Activated naive CD8-positive, alpha-beta T cell treated with anti-CD3 and anti-CD28 coated beads, Interleukin-2, amount 50 U/mL, for 24 hours (primary cell): ENCODE data around the gene SEMA4A.

Experiments used
- ATAC-seq: fragments of 150-1000 bp; cut with Tn5 transposase; one replicate; pipeline ENCODE4 v1.10.0; 2021
- DNase-seq: peaks from one replicate; pipeline ENCODE4 v3.0.0; 2021
- H3K27ac Mint-ChIP-seq: one replicate; pipeline ENCODE4 v1.8.0; 2021; ENCODE audit warnings: mild to moderate bottlenecking, mixed read lengths
- H3K27me3 Mint-ChIP-seq: one replicate; pipeline ENCODE4 v1.8.0; 2021; ENCODE audit warnings: mixed read lengths
- H3K36me3 Mint-ChIP-seq: one replicate; pipeline ENCODE4 v1.8.0; 2021; ENCODE audit warnings: low read depth, mixed read lengths
- H3K4me1 Mint-ChIP-seq: one replicate; pipeline ENCODE4 v1.8.0; 2021; ENCODE audit warnings: mixed read lengths
- H3K4me3 Mint-ChIP-seq: one replicate; pipeline ENCODE4 v1.8.0; 2021; ENCODE audit warnings: mild to moderate bottlenecking, moderate library complexity, mixed read lengths
- H3K9me3 Mint-ChIP-seq: one replicate; pipeline ENCODE4 v1.8.0; 2021; ENCODE audit warnings: mixed read lengths

The SEMA4A gene

GRCh38 chr1:156154317-156154749 lies 948 bp downstream of the SEMA4A start:
- peak overlapping the region; percentile 90 for H3K4me3 Mint-ChIP-seq
- no peaks in the 10 kb centered on the region for H3K9me3 Mint-ChIP-seq
- H3K4me1 Mint-ChIP-seq, result peaks cover 96% of the 10 kb centered on the region
- H3K27ac Mint-ChIP-seq, result peak overlapping the region; percentile 90
- DNase-seq (peak; percentile 78), ATAC-seq (peak; percentile 85)
- H3K36me3 Mint-ChIP-seq, result peaks cover 45% of the 10 kb centered on the region
- no peaks in the 10 kb centered on the region for H3K27me3 Mint-ChIP-seq

- Mint-ChIP-seq H3K4me3 (peak overlapping the region; percentile 90), H3K9me3 (no peaks in the 10 kb centered on the region), H3K27me3 (no peaks in the 10 kb centered on the region), H3K36me3 (peaks cover 59% of the 10 kb centered on the region), H3K27ac (peak overlapping the region; percentile 55), H3K4me1 (peaks cover 97% of the 10 kb centered on the region)
- no peak for DNase-seq
- ATAC-seq, result no peak
Observed at GRCh38 chr1:156155756-156156510, 2.5 kb downstream of the SEMA4A start.

DNA sequence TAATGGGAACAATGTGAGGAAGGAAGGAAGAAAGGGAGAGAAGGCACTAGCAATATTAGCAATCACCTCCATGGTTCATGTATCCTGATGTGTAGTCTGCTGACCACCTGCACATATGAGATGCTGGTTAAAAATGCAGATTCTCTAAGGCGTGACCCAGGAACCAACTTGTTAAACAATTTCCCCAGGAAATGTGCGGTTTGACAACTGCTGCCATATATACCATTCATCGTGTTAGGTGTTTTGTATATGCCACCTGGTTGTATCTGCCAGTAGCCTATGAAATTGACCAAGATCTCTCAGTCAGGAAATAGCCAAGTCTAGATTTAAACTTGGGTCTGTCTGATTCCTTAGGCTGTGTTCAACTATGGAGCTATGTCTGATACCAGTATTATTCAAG lies 4.1 kb downstream of the SEMA4A start:
- peak overlapping the region; percentile 31 for H3K27ac Mint-ChIP-seq
- H3K36me3 Mint-ChIP-seq, result peaks cover 68% of the 10 kb centered on the region
- DNase-seq (no peak), ATAC-seq (no peak)
- peaks cover 94% of the 10 kb centered on the region for H3K4me1 Mint-ChIP-seq
- no peaks in the 10 kb centered on the region for H3K9me3 Mint-ChIP-seq
- H3K4me3 Mint-ChIP-seq, result peak overlapping the region; percentile 90
- H3K27me3 Mint-ChIP-seq, result no peaks in the 10 kb centered on the region

DNA sequence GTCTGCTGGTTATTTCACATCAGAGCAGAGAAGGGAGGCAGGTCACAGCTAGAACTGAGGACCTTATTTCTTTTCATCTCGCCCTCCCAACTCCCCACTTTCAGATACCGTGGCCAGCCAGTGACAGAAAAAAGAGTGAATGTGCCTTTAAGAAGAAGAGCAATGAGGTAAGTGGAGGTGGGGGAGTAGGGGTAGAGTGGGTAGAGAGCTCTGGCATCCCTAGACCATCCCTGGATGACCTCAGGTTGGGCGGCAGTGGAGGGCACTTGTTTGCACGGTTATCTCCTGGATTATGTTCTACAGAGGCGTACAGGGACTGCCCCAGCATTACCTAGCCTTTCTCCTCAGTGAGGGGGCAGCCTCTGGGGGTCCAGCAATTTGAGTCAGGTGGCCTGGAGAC lies 4.6 kb downstream of the SEMA4A start:
- DNase-seq (no peak), ATAC-seq (no peak)
- Mint-ChIP-seq H3K4me3 (no peak overlapping the region), H3K36me3 (peaks cover 71% of the 10 kb centered on the region), H3K4me1 (peaks cover 89% of the 10 kb centered on the region), H3K27ac (peak overlapping the region; percentile 31), H3K9me3 (no peaks in the 10 kb centered on the region), H3K27me3 (no peaks in the 10 kb centered on the region)

GRCh38 chr1:156160000-156160742 lies 6.8 kb downstream of the SEMA4A start:
- H3K4me3 Mint-ChIP-seq, result peak overlapping the region; percentile 62
- ATAC-seq (no peak), DNase-seq (no peak)
- no peaks in the 10 kb centered on the region for H3K9me3 Mint-ChIP-seq
- H3K4me1 Mint-ChIP-seq, result peaks cover 77% of the 10 kb centered on the region
- H3K36me3 Mint-ChIP-seq, result peaks cover 78% of the 10 kb centered on the region
- H3K27ac Mint-ChIP-seq, result peak overlapping the region; percentile 68
- H3K27me3 Mint-ChIP-seq, result no peaks in the 10 kb centered on the region

DNA sequence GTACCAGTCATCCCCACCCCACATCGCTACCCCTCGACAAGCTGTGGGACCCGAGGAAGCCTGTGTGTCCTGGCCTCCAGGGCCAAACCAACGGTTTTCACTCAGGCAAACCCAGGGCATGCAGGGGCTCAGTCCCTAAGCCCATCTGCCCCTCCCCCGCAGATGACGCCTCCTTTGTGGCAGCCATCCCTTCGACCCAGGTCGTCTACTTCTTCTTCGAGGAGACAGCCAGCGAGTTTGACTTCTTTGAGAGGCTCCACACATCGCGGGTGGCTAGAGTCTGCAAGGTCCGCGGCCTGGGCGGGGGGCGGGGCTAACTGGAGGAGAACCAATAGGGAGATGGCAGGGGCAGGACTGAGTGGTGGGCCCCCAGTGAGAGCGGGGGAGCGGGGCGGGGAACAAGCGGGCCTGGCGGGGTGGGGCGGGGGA lies 7.4 kb downstream of the SEMA4A start:
- H3K27ac Mint-ChIP-seq, result peak overlapping the region; percentile 68
- H3K9me3 Mint-ChIP-seq, result no peaks in the 10 kb centered on the region
- peaks cover 77% of the 10 kb centered on the region for H3K4me1 Mint-ChIP-seq
- H3K27me3 Mint-ChIP-seq, result no peaks in the 10 kb centered on the region
- H3K36me3 Mint-ChIP-seq, result peaks cover 78% of the 10 kb centered on the region
- H3K4me3 Mint-ChIP-seq, result peak overlapping the region; percentile 62
- ATAC-seq (peak; percentile 56), DNase-seq (peak; percentile 77)

DNA sequence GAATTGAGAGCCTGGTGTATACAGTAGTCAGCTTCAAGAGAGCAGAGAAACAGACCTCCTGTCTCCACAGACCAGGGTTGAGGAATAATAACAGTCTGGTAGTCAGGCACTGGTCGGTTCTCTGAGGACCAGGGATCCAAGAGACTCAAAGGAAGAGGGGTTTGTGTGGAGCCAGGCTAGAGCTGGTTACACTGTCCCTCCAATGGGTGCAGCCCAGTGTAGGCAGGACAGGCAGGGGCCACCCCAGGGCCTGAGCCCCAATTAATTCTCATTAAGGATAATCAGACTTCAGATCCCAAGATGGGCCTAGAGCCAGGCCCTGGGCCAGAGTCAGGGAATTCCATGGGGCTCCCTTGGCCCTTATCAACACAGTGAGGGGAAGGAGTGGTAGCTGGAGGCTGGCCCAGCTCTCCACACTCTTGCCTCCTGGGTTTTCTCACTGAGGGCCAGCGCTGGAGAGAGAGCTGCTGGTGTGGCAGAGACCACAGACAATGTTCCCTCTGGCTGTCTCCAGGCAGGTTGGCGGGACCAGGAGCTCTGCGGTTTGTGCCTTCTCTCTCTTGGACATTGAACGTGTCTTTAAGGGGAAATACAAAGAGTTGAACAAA lies 9.1 kb downstream of the SEMA4A start:
- DNase-seq (no peak), ATAC-seq (no peak)
- Mint-ChIP-seq H3K27me3 (no peaks in the 10 kb centered on the region), H3K4me1 (peaks cover 61% of the 10 kb centered on the region), H3K27ac (no peak overlapping the region), H3K9me3 (no peaks in the 10 kb centered on the region), H3K36me3 (peaks cover 73% of the 10 kb centered on the region), H3K4me3 (no peak overlapping the region)

GRCh38 chr1:156163712-156164111 lies 10.3 kb downstream of the SEMA4A start:
- Mint-ChIP-seq H3K4me3 (no peak overlapping the region), H3K27me3 (no peaks in the 10 kb centered on the region)

DNA sequence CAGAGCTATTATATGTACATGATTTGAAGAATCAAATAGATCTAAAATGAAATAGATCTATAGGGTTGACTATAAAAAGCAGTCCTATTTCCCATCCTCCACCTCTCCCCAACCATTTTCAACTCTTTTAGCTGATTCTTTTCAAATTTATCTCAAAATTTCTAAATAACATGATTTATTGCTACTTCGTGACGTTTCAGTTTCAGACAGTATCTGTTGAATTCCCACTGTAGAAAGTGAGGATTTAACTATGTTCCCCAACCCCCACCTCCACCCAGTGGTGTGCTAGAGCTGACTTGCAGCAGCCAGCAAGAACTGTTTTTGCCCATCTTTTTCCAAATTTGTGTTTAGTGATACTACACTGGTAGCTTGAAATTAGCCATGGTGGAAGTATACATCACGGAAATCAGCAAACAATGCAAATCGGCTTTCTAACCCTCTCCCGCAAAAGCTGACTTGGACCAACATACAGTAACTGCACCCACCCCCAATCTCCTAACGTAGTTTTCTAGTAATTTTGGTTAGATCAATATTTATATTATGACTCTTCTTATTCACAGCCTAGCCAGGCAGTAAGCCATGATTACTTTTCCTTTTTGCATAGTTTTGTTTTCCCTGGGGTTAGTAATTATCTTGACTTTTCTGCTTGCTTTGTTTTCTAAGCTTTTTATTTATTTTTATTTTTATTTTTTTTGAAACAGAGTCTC lies 10.9 kb downstream of the SEMA4A start:
- no peaks in the 10 kb centered on the region for H3K27me3 Mint-ChIP-seq
- peaks cover 67% of the 10 kb centered on the region for H3K36me3 Mint-ChIP-seq
- H3K9me3 Mint-ChIP-seq, result no peaks in the 10 kb centered on the region
- peaks cover 45% of the 10 kb centered on the region for H3K4me1 Mint-ChIP-seq
- H3K4me3 Mint-ChIP-seq, result no peak overlapping the region
- no peak for DNase-seq
- no peak overlapping the region for H3K27ac Mint-ChIP-seq
- no peak for ATAC-seq

More at GRCh38 chr1:156163712-156164111, 10.3 kb downstream of the SEMA4A start:
- ATAC-seq, result no peak
- DNase-seq, result no peak
- Mint-ChIP-seq H3K9me3 (no peaks in the 10 kb centered on the region), H3K36me3 (peaks cover 68% of the 10 kb centered on the region), H3K27ac (no peak overlapping the region), H3K4me1 (peaks cover 51% of the 10 kb centered on the region)

DNA sequence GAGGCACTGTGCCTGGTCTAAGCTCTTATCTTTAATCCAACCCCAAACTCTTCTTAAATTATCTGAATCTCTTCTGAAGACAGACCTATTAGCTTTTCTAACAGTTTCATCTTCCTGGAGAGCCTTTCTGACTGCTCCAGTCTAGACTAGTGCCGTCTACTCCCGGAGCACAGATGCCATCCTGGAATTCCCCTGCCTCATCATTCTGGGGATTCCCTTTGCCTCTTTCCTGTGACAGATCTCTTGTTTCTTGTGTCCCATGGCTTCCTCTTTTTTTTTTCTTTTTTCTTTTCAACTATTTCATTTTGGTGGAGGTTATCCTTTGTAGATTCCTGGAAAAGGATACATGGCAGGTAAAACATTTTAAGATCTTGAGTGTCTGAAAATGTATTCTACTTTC lies 11.7 kb downstream of the SEMA4A start:
- peaks cover 60% of the 10 kb centered on the region for H3K36me3 Mint-ChIP-seq
- H3K27me3 Mint-ChIP-seq, result no peaks in the 10 kb centered on the region
- no peaks in the 10 kb centered on the region for H3K9me3 Mint-ChIP-seq
- no peak overlapping the region for H3K4me3 Mint-ChIP-seq
- no peak for ATAC-seq
- peaks cover 37% of the 10 kb centered on the region for H3K4me1 Mint-ChIP-seq
- DNase-seq, result no peak
- H3K27ac Mint-ChIP-seq, result peak overlapping the region; percentile 2

GRCh38 chr1:156167536-156167935 lies 14.2 kb downstream of the SEMA4A start:
- Mint-ChIP-seq H3K27me3 (no peaks in the 10 kb centered on the region), H3K27ac (no peak overlapping the region), H3K4me1 (peaks cover 19% of the 10 kb centered on the region), H3K36me3 (peaks cover 55% of the 10 kb centered on the region), H3K9me3 (no peaks in the 10 kb centered on the region), H3K4me3 (no peak overlapping the region)
- no peak for DNase-seq
- no peak for ATAC-seq

- H3K36me3 Mint-ChIP-seq, result peaks cover 61% of the 10 kb centered on the region
Observed at GRCh38 chr1:156172696-156173470, 19.5 kb downstream of the SEMA4A start.

GRCh38 chr1:156176610-156177210 lies 23.3 kb downstream of the SEMA4A start:
- Mint-ChIP-seq H3K36me3 (peaks cover 50% of the 10 kb centered on the region), H3K4me3 (no peak overlapping the region), H3K27ac (no peak overlapping the region), H3K4me1 (peaks cover 26% of the 10 kb centered on the region), H3K27me3 (peaks cover 2% of the 10 kb centered on the region), H3K9me3 (no peaks in the 10 kb centered on the region)
- DNase-seq (no peak), ATAC-seq (no peak)

More at GRCh38 chr1:156172696-156173470, 19.5 kb downstream of the SEMA4A start:
- Mint-ChIP-seq H3K4me3 (no peak overlapping the region), H3K27ac (peak overlapping the region; percentile 26), H3K4me1 (peaks cover 19% of the 10 kb centered on the region), H3K9me3 (no peaks in the 10 kb centered on the region), H3K27me3 (peaks cover 2% of the 10 kb centered on the region)
- DNase-seq (no peak), ATAC-seq (peak; percentile 44)
